ENCODE data around the gene RETREG1. TPM values are rescaled to one million over a fixed set of nuclear protein-coding genes. Genes with fewer than 3 reads are reported as not detected.
"Not testable (repeated sequence)": the region's sequence is repeated elsewhere in the genome, so short reads cannot be mapped to it uniquely, and the experiment has no call there.

The RETREG1 gene
- total and polyA plus RNA-seq, 2 experiments from 2014 or later = 2.3 to 3.6 TPM

- no peaks in the 10 kb centered on the region for H3K9me2 ChIP-seq (ENCODE audit: insufficient read depth)
- no peak overlapping the region for H2AFZ ChIP-seq
- H3F3A ChIP-seq (replicated peaks; ENCODE audit: low read depth) = no peaks in the 10 kb centered on the region
- peaks cover 3% of the 10 kb centered on the region; the same call in 1 of the 3 replicates for H3K4me1 Mint-ChIP-seq
- no peak overlapping the region for H3K4me3 ChIP-seq
- H3K27me3 ChIP-seq (ENCODE audit: insufficient read depth) = no peaks in the 10 kb centered on the region
- no peak for TF ChIP-seq ZNF462 (CRISPR knock-in tag; IDR thresholded peaks at IDR 0.05)
- TF ChIP-seq EZH2 (IDR thresholded peaks at IDR 0.05; ENCODE audit: low read depth, unreplicated experiment) = no peak
- H4K20me1 ChIP-seq (replicated peaks; ENCODE audit: insufficient read depth) = no peaks in the 10 kb centered on the region
- no peak overlapping the region for H3K4me2 ChIP-seq
- no peaks in the 10 kb centered on the region for H3K79me2 ChIP-seq (replicated peaks; ENCODE audit: insufficient read depth)
- no peaks in the 10 kb centered on the region; the same call in 2 of the 3 replicates for H3K9me3 Mint-ChIP-seq
- DNase-seq (ENCODE audit: low spot score) (no peak), ATAC-seq (peak; percentile 26; the same call in 1 of the 3 replicates)
- no peaks in the 10 kb centered on the region for H3K27me3 Mint-ChIP-seq (ENCODE audit: insufficient read depth, low read depth, poor library complexity)
- H3K36me3 Mint-ChIP-seq (ENCODE audit: low read depth) = no peaks in the 10 kb centered on the region
- no peak overlapping the region for H3K27ac ChIP-seq (ENCODE audit: low read depth)
- no peaks in the 10 kb centered on the region for H3K36me3 ChIP-seq (ENCODE audit: insufficient read depth)
- no peak overlapping the region for H3K4me3 Mint-ChIP-seq
- no peak overlapping the region for H3K27ac Mint-ChIP-seq
- no peaks in the 10 kb centered on the region for H3K4me1 ChIP-seq (ENCODE audit: insufficient read depth)
These were observed 72.0 kb downstream of the RETREG1 start for GRCh38 chr5:16544607-16545374.

- H3K4me3 ChIP-seq; H3K4me3 Mint-ChIP-seq; H4K20me1 ChIP-seq (replicated peaks; ENCODE audit: insufficient read depth); ATAC-seq; H3K79me2 ChIP-seq (replicated peaks; ENCODE audit: insufficient read depth); DNase-seq (ENCODE audit: low spot score); H2AFZ ChIP-seq; H3K9me2 ChIP-seq (ENCODE audit: insufficient read depth); H3K27me3 ChIP-seq (ENCODE audit: insufficient read depth); H3K4me1 ChIP-seq (ENCODE audit: insufficient read depth); H3K36me3 Mint-ChIP-seq (ENCODE audit: low read depth); H3K27me3 Mint-ChIP-seq (ENCODE audit: insufficient read depth, low read depth, poor library complexity); H3K27ac ChIP-seq (ENCODE audit: low read depth); H3K4me1 Mint-ChIP-seq; H3F3A ChIP-seq (replicated peaks; ENCODE audit: low read depth); H3K27ac Mint-ChIP-seq; H3K36me3 ChIP-seq (ENCODE audit: insufficient read depth); H3K4me2 ChIP-seq; H3K9me3 Mint-ChIP-seq: not testable (repeated sequence)
These were observed 73.6 kb downstream of the RETREG1 start for GRCh38 chr5:16543206-16543605.

All from GM23338 (cell line).